HG02588 (cell line): ENCODE results near the gene TOLLIP.
A peak's percentile ranks its signal among the peaks of the same experiment; 100 is the strongest.
"Not testable (repeated sequence)": the region's sequence is repeated elsewhere in the genome, so short reads cannot be mapped to it uniquely, and the experiment has no call there.

Experiments used
- ATAC-seq: cut with Tn5 transposase; IDR thresholded peaks from one replicate; pipeline ENCODE4 v1.9.1; 2021; ENCODE audit warnings: mild to moderate bottlenecking, moderate library complexity; ENCODE audit not compliant: unreplicated experiment

Gene TOLLIP

GRCh38 chr11:1267441-1268100, 41.9 kb downstream of the TOLLIP start:
- ATAC-seq = no peak

DNA sequence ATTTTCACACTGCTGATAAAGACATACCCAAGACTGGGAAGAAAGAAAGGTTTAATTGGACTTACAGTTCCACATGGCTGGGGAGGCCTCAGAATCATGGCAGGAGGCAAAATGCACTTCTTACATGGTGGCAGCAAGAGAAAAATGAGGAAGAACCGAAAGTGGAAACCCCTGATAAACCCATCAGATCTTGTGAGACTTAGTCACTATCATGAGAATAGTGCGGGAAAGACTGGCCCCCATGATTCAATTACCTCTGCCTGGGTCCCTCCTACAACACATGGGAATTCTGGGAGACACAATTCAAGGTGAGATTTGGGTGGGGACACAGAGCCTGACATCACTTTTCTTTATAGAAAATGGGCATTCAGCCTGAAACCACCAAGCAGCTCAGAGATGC, 42.5 kb downstream of the TOLLIP start:
- not testable (repeated sequence) for ATAC-seq

GRCh38 chr11:1265480-1265879, 44.0 kb downstream of the TOLLIP start:
- ATAC-seq = not testable (repeated sequence)

- ATAC-seq = not testable (repeated sequence)
These were observed 45.0 kb downstream of the TOLLIP start for GRCh38 chr11:1264444-1264843.

GRCh38 chr11:1263010-1263409, 46.4 kb downstream of the TOLLIP start:
- ATAC-seq = peak; percentile 14

- ATAC-seq = peak; percentile 65
These were observed 47.0 kb downstream of the TOLLIP start for GRCh38 chr11:1262172-1263006.

- no peak for ATAC-seq
These were observed 48.0 kb downstream of the TOLLIP start for GRCh38 chr11:1261241-1262071.

DNA sequence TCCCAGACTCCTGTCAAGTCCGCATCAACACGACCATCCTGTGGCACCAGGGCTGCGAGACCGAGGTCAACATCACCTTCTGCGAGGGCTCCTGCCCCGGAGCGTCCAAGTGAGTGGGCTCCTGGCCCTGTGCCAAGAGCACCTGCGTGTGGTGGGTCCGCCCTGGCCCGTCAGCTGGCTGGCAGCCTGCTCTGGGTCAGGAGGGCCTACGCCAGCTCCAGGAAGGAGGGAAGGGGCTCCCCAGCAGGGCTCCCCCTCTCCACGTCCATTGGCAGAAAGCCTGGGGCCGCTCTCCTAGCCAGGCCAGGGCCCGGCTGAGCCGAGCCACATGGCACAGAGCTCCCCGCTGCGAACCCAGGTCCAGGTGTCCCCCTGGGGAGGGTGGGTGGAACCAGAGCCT, 48.8 kb downstream of the TOLLIP start:
- no peak for ATAC-seq

GRCh38 chr11:1260023-1260501, 49.4 kb downstream of the TOLLIP start:
- no peak for ATAC-seq

GRCh38 chr11:1259561-1259960, 49.9 kb downstream of the TOLLIP start:
- ATAC-seq = no peak

DNA sequence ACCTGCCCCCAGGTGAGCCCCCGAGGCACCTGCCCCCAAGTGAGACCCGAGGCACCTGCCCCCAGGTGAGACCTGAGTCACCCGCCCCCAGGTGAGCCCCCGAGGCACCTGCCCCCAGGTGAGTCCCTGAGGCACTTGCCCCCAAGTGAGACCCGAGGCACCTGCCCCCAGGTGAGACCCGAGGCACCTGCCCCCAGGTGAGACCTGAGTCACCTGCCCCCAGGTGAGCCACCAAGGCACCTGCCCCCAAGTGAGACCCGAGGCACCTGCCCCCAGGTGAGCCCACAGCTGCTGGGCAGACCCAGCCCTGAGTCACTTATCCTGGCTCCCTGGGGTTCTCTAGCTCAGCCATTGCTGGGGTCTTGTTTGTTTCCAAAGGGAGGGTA, 50.4 kb downstream of the TOLLIP start:
- no peak for ATAC-seq

DNA sequence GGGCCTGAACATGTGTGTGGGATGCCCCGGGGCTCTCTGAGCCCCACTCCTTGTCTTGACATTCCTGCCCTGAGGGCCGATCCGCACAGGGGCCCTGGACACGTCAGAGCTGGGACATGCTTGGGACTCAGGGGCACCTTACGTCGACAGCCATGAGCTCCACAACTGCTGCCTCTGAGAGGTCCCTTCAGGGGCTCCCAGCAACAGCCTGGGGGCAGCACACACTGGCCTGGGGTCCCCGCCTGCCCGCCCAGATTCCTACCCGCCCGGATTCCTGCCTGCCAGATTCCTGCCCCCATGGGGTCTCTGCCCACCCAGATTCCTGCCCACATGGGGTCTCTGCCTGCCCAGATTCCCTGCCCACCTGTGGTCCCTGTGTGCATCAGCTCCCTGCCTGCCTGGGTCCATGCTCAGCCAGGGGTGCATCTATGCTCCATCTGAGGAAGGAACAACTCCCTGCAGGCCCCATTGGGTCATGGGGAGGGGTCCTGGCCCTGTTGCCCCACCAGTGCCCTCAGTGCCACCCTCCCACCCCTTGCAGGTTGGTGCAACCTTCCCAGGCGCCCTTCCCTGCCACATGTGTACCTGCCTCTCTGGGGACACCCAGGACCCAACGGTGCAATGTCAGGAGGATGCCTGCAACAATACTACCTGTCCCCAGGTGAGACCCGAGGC, 50.9 kb downstream of the TOLLIP start:
- no peak for ATAC-seq

DNA sequence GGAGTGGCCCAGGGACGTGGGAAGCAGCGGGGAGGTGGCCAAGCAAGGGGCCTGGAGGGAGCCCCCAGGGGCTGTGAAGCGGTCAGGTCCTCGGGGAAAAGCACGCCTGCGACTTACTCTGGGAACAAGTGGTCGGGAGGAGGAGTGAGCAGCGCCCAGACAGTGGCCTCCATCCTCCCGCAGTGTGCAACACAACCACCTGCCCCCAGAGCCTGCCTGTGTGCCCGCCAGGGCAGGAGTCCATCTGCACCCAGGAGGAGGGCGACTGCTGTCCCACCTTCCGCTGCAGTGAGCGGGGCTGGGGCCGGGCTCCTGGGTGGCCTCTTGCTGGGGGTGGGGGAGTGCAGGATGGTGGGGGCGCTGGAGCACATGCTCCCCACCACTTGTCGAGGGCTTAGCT, 51.5 kb downstream of the TOLLIP start:
- no peak for ATAC-seq

GRCh38 chr11:1257366-1257765, 52.1 kb downstream of the TOLLIP start:
- ATAC-seq = no peak

DNA sequence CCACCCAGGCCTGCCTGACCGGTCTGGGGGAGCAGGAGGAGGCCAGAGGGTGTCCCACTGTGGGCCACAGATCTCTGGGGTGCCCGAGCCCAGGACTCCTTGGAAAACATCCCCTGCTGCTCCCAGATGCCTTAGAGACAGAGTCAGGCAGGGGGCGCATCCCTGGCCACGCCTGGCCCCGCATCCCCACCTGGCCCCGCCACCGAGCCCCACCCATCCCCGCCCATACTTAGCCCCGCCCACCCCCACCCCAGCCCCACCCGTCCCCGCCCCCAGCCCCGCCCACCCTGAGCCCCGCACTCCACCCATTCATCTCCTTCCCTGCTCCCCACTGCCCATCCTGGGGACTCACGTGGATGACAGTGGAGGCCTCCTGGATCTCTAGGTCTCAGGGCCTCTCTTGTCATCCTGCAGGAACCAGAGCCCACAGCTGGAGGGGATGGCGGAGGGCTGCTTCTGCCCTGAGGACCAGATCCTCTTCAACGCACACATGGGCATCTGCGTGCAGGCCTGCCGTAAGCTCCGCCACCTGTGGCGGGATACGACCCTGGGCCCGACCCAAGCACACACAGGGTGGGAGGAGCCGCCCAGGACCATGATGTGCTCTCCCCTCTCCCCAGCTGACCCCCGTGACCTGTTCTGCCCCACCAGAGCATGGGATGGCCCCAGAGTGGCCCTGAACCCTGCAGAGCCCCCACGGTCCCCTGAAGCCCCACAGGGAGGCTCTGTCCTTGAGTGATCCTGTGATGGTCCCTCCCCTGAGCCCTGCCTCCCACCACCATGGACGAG, 53.0 kb downstream of the TOLLIP start:
- no peak for ATAC-seq

DNA sequence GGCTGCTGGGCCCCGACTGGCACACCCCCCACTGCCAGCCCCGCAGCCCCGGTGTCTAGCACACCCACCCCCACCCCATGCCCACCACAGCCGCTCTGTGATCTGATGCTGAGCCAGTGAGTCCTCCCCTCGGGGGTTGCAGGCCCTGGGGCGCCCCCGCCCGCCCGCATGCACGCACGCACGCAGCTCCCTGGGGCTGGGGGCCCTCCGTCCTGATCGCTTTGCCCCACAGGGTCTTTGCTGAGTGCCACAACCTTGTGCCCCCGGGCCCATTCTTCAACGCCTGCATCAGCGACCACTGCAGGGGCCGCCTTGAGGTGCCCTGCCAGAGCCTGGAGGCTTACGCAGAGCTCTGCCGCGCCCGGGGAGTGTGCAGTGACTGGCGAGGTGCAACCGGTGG, 54.3 kb downstream of the TOLLIP start:
- no peak for ATAC-seq

DNA sequence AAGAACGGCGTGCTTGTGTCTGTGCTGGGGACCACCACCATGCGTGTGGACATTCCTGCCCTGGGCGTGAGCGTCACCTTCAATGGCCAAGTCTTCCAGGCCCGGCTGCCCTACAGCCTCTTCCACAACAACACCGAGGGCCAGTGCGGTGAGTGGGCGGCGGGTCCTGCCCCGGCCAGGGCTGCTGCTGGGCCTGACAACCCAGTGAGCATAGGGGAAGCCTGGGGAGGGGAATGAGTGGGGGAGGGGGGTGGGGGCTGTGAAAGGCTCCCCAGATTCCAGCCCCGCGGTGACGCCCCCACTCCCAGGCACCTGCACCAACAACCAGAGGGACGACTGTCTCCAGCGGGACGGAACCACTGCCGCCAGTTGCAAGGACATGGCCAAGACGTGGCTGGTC, 54.7 kb downstream of the TOLLIP start:
- no peak for ATAC-seq

- no peak for ATAC-seq
These were observed 55.3 kb downstream of the TOLLIP start for GRCh38 chr11:1254086-1254648.

DNA sequence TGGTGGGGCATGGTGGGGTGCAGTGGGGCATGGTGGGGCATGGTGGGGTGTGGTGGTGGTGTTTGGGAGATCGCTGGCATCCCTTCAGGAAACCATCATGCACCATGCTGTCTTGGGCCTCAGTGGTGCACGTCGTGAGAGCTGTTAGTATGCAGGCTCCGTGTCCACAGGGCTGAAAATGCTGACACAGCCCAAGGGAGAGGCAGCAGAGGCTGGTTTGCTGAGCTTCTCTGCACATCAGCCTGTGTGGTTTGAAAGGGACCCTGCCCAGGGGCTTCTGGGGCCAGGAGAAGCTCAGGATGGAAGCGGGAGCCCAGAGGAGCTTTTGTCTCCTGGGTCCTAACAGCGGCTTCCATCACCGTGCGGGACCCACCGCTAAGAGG, 56.3 kb downstream of the TOLLIP start:
- ATAC-seq = no peak
